HG02642 (cell line): Measurements from ENCODE around the gene U2AF2.

Experiments
- ATAC-seq: cut with Tn5 transposase; IDR thresholded peaks from one replicate; pipeline ENCODE4 v1.9.1; 2021; ENCODE audit warnings: mild to moderate bottlenecking; ENCODE audit not compliant: unreplicated experiment, poor library complexity

The U2AF2 gene

DNA sequence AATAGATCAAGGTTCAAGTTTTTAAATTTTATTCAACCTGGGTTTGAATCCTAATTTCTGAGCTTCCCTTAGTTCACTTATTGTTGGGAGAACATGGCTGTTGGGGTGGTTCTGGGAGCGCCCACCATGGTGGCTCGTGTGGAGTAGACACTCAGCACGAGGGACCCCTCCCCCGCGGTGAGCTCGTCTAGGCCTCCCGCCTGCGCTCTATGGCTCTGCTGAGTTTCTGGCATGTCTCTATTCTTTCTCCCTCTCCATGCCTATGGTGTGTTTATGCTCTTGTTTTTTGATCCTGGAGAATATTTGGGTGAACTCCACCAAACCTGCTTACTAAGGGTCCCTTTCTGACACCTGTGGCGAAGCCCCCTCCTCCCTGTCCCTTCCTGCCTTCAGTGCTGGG is 18.6 kb downstream of the U2AF2 start:
- ATAC-seq = no peak

DNA sequence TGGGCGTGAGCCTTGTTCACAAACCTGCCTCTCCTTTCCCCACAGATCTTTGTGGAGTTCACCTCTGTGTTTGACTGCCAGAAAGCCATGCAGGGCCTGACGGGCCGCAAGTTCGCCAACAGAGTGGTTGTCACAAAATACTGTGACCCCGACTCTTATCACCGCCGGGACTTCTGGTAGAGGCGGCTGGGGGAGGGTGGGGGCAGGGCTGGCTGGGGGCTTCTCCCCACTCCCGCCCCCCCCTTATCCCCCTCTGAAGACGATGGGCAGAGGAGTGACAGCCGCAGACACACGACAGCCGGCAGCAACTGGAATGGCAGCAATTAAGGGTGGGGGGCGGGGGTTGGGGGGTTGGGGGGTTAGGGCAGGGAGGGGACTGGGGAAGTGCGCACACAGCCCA is 19.1 kb downstream of the U2AF2 start:
- ATAC-seq = no peak

DNA sequence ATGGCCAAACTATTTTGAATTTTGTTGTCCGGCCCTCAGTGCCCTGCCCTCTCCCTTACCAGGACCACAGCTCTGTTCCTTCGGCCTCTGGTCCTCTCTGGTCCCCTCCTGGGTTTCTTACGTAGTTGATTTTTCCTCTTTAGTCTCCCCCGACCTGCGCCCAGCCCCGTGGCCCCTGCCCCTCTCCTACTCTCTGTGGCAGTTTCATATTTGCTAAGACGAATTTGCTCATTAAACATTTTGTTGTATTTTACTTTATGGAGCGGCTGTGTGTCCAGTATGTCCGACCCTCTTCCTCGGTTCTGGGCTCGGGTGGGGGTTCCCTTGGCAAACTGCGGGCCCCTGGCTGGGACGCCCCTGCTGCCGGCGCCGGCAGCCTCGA is 19.6 kb downstream of the U2AF2 start:
- no peak for ATAC-seq

DNA sequence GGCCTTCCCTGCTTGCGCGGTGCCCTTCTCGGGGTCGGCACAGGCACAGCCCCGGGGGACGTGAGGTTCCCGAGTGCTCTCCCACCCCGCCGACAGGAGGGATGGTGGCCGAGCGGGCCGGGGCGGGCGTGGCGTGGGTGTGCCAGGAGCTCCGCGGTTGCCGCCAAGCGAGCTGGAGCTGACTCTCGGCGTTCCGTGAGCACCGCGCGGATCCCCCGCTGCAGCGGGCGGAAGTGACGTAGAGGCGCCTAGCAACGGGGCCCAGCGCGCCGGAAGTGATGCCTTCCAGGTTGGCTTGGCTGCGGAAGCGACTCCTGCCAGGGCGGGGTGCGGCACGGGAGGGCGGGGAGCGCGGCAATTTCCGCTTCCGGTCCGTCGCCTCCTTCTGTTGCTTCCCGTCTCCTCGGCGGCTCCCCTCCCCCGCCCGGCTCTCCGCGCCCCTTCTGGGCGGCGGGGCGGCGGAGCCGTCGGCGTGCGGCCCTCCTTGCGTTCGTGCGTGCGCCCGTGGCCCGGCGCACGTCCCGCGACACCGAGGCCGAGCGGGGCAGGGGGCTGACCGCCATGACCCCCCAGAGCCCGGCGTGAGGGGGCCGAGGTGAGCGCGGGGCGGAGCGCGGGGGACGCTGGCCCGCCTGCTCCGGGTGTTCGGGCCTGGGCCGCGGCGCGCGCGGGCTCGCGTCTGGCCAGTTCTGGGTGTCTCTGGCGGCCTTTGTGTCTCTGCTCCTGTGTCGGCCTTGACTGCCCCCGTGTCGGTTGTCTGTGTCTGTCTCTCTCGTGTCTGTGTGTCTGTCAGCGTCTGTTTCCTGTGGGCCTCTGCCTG is 20.2 kb downstream of the U2AF2 start, which contains the start of gene EPN1:
Gene EPN1, plus strand, starts transcription at position 386 of the 820 bp plus-strand sequence. CDS start 3,402 bp downstream, outside the sequence.
- peak; percentile 73 for ATAC-seq

DNA sequence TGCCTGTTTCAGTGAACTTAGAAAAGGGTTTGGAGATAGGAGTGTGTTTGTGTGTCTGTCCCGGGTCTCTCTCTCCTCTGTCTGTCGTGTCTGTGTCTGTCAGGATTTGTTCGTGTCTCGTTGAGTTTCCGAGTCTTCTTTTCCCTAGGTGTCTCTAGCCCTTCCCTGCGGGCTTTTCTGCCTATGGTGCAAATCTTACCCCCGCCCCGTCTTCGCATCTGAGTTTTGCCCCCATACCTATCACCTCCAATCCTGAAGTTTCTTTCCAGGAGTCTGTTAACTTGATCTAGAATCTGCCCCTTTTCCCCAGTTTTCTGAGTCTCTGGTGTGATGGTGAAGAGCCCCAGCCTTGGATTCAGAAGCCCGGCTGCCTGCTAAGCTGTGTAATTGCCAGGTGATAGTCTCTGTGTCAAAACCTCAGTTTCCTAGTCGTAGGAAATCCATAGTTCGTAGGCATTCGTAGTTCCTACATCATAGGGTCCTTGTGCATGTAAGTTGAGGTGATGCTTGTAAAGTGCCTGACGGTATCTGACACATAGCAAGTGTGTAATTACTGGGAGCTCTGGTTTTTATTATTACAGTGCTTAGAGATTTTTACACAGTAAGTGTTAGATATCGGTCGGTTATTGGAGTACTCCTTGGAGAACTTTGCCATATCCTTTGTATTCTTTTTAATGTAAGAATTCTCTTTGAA is 21.0 kb downstream of the U2AF2 start:
- ATAC-seq = no peak

DNA sequence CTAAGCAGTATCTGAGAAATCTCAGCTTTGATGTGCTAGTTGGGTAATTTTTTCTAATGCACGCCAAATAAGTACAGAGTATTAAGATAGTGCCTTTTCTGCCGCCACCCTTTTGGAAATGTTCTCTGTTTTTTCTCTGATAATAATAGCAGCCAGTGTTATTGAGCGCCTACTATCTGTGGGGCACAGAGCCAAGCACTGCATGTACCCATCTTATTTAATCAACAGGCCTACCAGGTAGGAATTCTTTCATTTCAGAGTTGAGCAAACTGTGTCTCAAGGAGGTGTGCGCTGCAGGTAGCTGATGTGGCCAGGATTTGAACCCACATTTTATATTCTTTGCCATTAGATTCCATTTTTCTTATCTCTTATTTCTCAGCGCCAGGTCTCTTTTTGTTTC is 21.5 kb downstream of the U2AF2 start:
- no peak for ATAC-seq

DNA sequence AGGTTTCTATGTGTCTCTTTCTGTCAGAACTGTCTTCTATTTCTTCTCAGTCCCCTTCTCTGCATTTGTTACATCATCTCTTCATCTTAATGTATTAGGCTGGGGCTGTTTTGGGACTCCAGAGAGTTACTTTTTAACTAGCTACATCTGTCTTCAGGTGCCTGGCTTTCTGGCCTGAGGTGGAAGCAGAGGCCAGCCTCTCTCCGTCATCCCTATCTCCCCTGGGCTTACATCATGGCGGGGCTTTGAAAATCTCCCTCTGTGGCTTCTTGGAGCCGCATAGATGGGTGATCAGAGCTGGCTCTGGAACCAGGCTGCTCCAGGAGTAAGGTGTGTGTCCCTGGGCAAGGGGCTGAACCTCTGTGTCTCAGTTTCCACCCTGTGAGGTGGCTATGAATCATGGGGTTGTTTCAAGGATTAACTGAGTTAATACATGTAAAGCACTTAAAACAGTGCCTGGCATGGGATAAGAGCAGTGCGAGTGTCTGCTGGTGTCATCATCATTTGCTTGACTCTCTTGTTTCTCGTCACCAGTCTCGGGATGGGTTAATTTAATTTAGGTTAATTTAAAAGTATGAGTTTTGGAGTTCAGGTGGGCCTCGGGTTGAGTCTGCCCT is 22.2 kb downstream of the U2AF2 start:
- ATAC-seq = no peak

DNA sequence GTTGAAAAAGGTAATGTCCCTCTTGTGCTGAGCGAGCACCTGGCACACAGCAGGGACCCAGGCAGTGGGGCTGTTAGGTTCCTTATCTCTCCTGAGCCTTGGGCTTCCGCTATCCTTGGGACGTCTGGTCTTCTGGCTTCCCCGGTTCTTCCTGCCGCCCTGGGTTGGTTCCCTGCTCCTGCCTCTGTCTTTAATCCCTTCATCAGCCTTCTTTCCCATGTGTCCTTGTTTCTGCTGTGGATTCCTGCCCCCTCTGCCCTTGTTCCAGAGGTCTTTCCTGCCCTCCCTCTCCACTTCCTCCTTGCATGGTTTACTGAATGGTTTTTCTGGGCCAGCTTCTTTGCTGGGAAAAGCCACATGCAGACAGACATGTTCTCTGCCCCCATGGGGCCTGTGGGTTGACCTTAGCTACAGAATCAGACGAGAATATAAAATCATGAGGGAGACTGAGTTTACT is 22.8 kb downstream of the U2AF2 start:
- ATAC-seq = no peak

DNA sequence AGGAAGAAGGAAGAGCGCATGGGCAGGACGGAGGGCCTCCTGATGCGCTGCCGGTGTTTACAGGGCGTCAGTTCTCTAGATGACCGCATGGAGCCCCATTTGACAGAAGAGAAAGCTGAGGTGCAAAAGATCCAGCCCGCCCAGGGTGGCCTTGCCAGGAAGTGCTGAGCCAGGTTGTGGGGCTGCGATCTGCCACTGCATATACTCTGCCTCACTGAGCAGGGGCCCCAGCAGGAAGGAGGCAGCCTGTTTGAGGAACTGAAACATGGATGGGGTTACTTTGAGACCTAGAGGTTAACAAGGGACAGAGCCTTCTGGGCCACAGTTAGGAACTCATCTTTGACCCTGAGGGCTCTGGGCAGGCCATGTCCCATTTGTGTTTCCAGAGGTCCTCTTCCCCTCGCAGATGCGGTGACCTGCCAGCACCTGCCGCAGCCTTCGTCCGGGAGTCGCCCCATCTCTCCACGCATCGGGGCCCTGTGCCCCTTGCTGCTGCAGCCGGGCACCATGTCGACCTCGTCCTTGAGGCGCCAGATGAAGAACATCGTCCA is 23.4 kb downstream of the U2AF2 start:
- peak; percentile 59 for ATAC-seq

DNA sequence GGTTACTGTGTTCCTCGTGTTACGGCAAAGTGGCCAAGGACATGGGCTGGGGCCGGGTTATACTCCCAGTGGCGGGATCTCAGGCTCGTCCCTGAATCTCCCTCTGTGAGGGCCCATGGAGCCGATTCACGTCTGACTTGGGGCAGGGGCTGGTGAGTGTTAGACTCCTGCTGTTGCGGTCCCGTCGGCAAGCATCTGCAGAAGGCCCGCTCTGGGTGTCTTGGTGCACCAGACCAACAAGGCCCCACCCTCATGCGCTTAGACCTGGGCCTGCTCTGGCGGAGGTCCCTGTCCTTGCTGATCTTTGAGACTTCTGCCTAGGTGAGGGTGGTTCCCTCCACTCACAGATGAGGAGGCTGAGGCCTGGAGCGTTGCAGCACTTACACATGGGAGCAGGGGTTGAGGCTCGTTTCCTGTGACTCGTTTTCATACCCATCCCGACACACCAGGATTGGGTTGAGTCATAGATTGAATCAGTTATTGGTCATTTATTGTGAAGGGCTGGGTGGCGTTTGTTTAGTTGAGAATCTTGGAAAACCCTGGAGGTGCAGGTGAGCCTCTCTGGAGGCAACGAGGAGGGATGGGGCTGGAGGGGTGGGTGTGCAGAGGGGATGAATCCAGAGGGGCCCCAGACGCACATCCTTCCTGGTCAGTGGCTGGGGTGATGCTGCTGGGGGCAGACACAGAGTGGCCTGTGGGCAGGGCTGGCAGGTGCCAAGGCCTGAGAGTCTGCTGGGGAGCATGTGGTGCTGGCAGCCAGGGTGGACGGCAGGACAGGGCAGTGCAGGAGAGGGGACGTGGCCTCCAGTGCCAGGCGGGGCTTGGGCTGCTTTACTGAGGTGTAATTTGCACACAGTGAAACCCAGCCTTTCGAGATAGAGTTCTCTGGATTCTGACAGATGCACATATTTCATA is 24.8 kb downstream of the U2AF2 start:
- ATAC-seq = no peak

DNA sequence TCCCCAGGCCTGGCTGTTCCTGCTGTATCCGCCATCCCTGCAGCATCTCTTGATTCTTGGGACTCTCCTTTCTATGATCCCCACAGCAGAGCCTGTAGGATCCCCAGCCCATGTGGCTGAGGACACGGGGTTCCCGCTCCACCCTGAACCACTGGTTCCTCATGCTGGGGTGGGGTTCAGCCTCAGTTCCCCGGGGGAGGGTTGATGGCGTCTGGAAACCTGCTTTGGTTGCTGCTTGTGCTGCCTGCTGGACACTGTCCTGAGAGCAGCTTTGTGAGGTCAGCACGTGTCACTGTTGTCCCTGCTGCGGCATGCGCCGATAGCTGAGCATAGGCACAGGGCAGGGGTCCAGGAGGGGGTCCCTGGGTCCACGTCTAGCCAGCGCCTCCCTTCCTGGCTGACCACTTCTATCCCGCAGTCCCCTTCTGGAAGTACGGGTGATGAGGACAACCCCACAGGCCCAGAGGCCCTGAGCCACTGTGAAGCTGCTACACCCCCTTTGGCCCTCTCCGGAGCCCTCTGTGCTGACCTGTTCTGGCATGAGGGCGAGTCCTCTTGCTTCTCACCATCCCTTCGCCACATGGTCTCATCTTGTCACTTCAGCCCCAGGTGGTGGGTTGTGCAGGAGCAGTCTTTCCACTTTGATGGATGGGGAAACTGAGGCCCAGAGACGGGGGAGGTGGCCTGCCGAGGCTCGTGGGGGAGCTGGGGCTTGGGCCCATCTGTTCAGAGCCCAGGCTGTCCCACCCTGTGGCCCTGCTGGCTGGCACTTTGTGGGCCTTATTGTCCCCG is 25.7 kb downstream of the U2AF2 start:
- no peak for ATAC-seq

DNA sequence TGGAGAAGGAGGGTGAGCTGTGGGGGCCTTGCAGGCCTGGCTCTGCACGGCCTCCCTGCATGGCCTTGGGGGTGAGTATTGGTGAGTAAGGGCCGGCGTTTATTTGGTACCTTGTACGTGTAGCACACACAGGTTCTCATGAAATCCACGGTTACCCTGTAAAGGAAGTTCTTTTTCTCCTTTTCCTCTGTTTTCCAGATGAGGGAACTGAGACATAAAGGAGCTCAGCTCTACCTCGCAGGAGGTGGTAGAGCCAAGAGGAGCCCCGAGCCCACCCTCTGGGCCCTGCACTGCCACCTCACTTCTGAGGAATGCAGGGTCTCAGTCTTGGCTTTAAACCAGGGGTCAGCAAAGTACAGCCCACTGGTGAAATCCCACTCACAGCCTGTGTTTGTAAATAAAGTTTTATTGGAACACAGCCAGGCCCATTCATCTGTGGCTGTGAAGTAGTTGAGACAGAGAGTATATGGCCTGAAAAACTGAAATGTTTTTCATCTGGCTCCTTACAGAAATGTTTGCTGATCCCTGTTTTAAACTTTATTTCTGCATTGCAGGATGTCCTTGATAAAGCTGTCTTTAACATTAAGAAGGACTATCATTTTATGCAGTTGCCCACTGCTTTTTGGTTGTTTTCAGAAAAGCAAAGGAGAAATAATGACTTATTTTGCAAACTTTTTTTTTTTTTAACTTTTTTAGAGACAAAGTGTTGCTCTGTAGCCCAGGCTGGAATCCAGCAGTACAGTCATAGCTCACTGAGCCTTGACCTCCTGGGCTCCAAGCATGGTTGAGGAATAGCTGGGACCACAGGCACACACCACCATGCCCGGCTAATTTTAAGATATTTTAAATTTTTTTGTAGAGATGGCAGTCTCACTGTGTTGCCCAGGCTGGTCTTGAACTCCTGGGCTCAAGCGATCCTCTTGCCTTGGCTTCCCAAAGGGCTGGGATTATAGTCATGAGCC is 26.6 kb downstream of the U2AF2 start:
- no peak for ATAC-seq

DNA sequence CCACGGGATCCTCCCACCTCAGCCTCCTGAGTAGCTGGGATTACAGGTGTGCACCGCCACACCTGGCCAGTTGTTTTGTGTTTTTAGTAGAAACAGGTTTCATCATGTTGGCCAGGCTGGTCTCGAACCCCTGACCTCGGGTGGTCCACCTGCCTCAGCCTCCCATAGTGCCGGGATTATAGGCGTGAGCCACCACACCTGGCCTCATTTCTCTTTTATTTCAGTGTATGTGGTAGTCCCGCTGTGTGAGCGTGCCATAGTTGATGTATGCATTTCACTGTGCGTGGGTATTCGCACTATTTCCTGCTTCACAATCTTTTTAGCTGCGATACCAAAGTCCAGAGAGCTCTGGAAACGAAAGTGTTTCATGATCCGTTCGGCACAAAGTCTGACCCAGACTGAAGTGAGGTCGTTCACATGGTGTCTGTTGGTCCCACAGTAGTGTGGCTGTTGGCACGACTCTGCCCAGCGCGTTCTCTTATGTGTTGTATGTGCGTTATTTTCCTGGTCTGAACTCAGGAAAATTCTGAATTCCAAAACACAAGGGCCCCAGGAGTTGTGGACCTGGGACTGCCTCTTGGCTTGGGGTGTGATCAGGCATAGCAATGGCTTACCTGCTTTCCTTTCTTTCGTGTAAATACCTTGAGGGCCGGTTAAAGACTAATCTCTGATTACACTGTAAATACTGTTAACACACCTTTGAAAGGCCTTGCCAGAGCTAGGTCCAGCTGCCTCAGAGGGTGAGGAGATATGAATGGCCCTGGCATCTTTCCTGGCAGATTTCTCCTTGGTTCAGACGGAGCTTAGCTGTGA is 28.8 kb downstream of the U2AF2 start:
- no peak for ATAC-seq

DNA sequence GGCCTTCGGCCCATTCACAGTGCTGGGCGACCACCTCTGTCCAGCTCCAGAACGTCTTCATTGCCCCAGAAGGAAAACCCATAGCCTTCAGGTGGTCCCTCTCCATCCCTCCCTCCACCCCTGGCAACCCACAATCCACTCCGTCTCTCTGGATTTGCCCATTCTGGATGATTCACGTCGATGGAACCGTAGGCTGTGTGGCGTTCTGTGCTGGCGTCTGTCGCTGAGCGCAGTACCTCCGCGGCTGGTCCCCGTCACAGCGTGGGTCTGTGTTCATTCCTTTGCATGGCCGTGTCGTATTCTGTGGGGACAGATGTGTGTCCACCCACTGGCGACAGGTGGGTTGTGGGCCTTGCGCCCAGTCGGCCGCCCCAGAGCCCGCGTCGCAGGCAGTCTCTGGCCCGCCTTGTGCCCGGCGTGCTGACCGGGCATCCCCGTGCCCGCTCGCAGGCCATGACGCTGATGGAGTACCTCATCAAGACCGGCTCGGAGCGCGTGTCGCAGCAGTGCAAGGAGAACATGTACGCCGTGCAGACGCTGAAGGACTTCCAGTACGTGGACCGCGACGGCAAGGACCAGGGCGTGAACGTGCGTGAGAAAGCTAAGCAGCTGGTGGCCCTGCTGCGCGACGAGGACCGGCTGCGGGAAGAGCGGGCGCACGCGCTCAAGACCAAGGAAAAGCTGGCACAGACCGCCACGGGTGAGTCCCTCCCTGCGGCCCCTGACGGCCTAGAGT is 30.3 kb downstream of the U2AF2 start:
- ATAC-seq = no peak

DNA sequence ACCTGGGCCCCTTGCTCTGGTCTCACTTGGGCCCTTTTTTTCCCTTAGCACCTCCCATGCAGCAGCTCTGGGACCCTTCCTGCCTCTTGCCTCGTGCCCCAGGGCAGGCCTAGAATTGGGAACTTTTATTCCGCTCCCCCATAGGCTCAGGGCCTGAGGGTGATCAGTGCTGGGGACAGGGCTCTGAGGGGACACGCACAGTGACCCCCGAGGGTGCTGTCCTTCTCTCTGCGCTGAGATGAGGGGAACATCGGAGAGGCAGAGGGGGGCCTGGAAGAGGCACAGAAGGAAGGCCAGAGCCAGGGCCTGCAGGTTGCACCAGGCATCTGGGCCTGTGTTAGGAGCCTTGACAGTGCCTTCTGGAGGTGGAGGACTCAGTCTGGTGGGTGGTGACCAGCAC is 30.9 kb downstream of the U2AF2 start:
- ATAC-seq = no peak

DNA sequence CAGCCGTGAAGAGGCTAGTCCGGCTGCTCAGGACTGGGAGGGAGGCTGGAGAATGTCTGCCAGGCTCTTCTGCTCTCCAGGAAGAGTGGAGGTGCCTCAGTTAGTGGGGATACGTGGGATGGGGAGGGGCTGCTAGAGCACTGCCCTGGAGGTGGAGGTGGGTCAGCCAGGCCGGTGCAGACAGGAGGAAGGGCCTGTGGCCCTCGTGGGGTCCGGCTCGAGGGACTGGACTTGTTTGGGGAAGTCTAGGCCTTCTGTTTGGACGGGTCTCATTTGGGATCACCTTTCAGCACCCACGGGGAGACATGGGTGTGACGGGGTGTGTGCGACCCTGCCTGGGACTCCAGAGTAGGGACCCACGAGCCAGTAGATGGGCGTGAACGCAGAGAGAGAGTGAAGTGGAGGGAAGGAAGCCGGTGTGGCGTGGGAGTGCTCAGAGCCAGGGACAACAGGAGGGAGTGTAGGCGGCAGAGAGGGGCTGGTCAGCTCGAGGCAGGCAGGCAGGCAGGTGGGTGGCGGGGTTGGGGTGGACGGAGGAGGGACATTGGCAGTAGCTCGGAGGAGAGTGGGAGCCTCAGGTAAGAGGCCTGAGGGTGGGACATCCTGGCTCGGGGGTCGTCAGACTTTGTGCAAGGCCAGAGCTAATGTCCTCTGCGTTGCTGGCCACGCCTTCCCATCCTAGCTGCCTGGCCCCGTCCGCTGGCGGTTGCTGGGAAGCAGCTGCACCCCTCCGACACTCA is 31.6 kb downstream of the U2AF2 start:
- ATAC-seq = no peak
